ENCODE data around the gene PHF2.

- TF ChIP-seq CTCF (IDR thresholded peaks at IDR 0.05) (no peak), POLR2A (IDR thresholded peaks at IDR 0.05) (no peak), POLR2AphosphoS5 (IDR thresholded peaks at IDR 0.05) (no peak)
Measured at GRCh38 chr9:93536874-93537273, 39.5 kb upstream of the PHF2 start.

Measured in breast epithelium (tissue), 3 donors.